Measurements from ENCODE around the gene PSMB10. TPM values are rescaled to one million over a fixed set of nuclear protein-coding genes. Genes with fewer than 3 reads are reported as not detected.

The PSMB10 gene
- total RNA-seq, result 30.1 to 43.2 TPM (median 33.9 TPM) in 3 replicates
- long read RNA-seq, transcript PSMB10-203 (4 exons, 591 nt), result major isoform, 13 of 27 reads
- long read RNA-seq, transcript PSMB10-201 (8 exons, 1,218 nt), result minor isoform, 10 of 27 reads
- long read RNA-seq, partial matches to known transcripts, result 1 of 27 reads
- long read RNA-seq, other reads (novel, unspliced or antisense), result 3 of 27 reads

DNA sequence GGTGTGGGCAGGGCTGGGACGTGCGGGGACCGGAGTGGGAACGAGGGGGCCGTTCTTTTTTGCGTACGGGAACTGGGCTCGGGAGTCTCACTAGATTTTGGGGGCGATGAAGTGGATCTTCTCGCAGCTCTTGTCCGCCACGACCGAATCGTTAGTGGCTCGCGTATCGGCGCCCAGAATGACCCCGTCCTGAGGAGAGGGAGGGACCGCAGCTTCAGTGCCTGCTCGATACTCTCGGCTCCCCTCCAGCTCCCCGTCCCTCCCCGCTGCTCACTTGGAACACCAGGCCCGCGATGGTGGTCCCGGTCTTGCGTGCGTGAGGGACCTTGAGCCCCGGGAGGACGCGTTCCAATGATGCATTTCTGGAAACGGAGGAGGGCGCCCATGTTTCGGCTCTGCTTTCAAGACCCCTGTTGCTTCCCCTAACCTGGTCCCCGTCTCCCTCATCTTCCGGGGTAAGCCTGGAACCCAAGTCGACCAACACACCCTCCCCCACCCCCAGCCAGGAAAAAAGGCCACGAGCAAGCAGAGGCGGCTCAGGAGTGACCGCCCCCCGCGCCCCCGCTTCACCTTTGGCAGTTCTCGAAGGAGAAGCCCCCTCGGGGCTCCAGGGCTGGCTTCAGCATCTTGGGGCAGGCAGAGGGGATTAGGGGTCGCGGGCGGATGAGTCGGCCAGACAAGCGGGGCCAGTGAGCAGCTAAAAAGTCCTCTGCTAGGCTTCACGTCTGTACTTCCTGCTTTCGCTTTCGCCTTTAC lies at the start of gene PSMB10:
TSS of gene PSMB10 (minus strand) at position 727 of the 756 bp plus-strand sequence. CDS start at position 626, 101 bp downstream.
- peak; percentile 82 for DNase-seq (ENCODE audit: low spot score)
- TF ChIP-seq, protein P1, sequence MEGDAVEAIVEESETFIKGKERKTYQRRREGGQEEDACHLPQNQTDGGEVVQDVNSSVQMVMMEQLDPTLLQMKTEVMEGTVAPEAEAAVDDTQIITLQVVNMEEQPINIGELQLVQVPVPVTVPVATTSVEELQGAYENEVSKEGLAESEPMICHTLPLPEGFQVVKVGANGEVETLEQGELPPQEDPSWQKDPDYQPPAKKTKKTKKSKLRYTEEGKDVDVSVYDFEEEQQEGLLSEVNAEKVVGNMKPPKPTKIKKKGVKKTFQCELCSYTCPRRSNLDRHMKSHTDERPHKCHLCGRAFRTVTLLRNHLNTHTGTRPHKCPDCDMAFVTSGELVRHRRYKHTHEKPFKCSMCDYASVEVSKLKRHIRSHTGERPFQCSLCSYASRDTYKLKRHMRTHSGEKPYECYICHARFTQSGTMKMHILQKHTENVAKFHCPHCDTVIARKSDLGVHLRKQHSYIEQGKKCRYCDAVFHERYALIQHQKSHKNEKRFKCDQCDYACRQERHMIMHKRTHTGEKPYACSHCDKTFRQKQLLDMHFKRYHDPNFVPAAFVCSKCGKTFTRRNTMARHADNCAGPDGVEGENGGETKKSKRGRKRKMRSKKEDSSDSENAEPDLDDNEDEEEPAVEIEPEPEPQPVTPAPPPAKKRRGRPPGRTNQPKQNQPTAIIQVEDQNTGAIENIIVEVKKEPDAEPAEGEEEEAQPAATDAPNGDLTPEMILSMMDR (IDR thresholded peaks at IDR 0.05), result peak; percentile 37
- Mint-ChIP-seq H3K4me3 (ENCODE audit: unreplicated experiment) (peak within 1 kb of the TSS; percentile 98), H3K4me1 (ENCODE audit: low read depth) (peaks cover 27% of the 10 kb centered on the region), H3K9me3 (ENCODE audit: low read depth) (no peaks in the 10 kb centered on the region), H3K27me3 (ENCODE audit: low read depth) (no peaks in the 10 kb centered on the region), H3K27ac (ENCODE audit: unreplicated experiment) (peak within 1 kb of the TSS; percentile 97), H3K36me3 (ENCODE audit: low read depth) (peaks cover 5% of the 10 kb centered on the region)

GRCh38 chr16:67982011-67982696 lies 45.5 kb upstream of the PSMB10 start:
- Mint-ChIP-seq H3K27ac (ENCODE audit: unreplicated experiment) (no peak overlapping the region), H3K4me3 (ENCODE audit: unreplicated experiment) (no peak overlapping the region), H3K4me1 (ENCODE audit: low read depth) (no peaks in the 10 kb centered on the region), H3K36me3 (ENCODE audit: low read depth) (no peaks in the 10 kb centered on the region), H3K27me3 (ENCODE audit: low read depth) (peaks cover 6% of the 10 kb centered on the region), H3K9me3 (ENCODE audit: low read depth) (no peaks in the 10 kb centered on the region)
- TF ChIP-seq, protein P1 (IDR thresholded peaks at IDR 0.05), result no peak
- peak; percentile 75 for DNase-seq (ENCODE audit: low spot score)

DNA sequence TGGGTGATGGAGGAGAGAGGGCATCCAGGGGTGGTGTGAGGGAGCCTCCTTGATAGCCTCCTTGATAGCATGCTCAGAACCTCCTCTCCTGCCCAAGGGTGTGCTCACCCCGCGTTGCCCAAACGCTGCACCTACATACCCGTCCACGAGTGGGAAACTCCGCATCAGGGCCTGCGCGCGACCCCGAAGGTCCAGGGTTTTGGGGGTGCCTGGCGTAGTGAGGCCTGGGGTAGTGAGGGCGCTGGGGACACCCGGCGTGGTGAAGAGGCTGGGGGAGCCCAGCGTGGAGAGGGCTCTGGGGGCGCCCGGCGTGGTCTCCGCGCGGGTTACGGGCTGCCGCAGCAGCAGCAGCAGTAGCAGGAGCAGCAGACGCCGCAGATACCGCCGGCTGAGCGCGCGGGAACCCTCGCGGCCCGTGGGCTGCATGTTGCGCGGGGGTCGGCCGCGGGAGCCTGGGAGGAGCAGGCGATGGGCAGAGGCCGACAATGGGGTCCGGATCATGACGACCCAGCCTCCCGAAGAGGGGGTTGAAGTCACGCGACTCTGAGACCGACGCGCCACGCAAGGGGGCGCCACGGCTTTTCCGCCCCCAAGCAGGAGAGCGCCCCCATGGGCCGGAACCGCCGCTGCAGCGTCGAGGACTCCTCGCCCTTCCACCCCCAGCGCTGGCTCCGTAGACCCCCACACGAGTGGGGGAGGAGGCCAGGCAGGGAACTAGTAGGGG lies 43.5 kb upstream of the PSMB10 start, which contains the start of gene DPEP3:
TSS of gene DPEP3 (minus strand) at position 545 of the 724 bp plus-strand sequence. CDS start at position 426, 119 bp downstream.
- no peak within 1 kb of the TSS for H3K4me3 Mint-ChIP-seq (ENCODE audit: unreplicated experiment)
- no peaks in the 10 kb centered on the region for H3K36me3 Mint-ChIP-seq (ENCODE audit: low read depth)
- TF ChIP-seq, protein P1 (IDR thresholded peaks at IDR 0.05), result peak; percentile 34
- H3K9me3 Mint-ChIP-seq (ENCODE audit: low read depth), result no peaks in the 10 kb centered on the region
- H3K4me1 Mint-ChIP-seq (ENCODE audit: low read depth), result no peaks in the 10 kb centered on the region
- H3K27me3 Mint-ChIP-seq (ENCODE audit: low read depth), result peaks cover 6% of the 10 kb centered on the region
- peak; percentile 86 for DNase-seq (ENCODE audit: low spot score)
- H3K27ac Mint-ChIP-seq (ENCODE audit: unreplicated experiment), result no peak within 1 kb of the TSS

- no peak for DNase-seq (ENCODE audit: low spot score)
- Mint-ChIP-seq H3K27ac (ENCODE audit: unreplicated experiment) (no peak overlapping the region), H3K27me3 (ENCODE audit: low read depth) (peaks cover 6% of the 10 kb centered on the region), H3K9me3 (ENCODE audit: low read depth) (no peaks in the 10 kb centered on the region), H3K36me3 (ENCODE audit: low read depth) (no peaks in the 10 kb centered on the region), H3K4me3 (ENCODE audit: unreplicated experiment) (no peak overlapping the region), H3K4me1 (ENCODE audit: low read depth) (no peaks in the 10 kb centered on the region)
- TF ChIP-seq, protein P1 (IDR thresholded peaks at IDR 0.05), result no peak
These were observed 41.0 kb upstream of the PSMB10 start for GRCh38 chr16:67977469-67978227.

Data from chondrocyte (in vitro differentiated cells).